Stimulated activated naive CD8-positive, alpha-beta T cell treated with anti-CD3 and anti-CD28 coated beads, Interleukin-15, Interleukin-2, amounts not matched to agents 100 ng/mL and 50 ng/mL, for 24 hours (primary cell): Measurements from ENCODE around the gene LONP1.

Experiments
- H3K27ac Mint-ChIP-seq: one replicate; pipeline ENCODE4 v1.8.0; 2021; ENCODE audit warnings: mild to moderate bottlenecking, mixed read lengths
- H3K27me3 Mint-ChIP-seq: one replicate; pipeline ENCODE4 v1.8.0; 2021; ENCODE audit warnings: mixed read lengths
- H3K36me3 Mint-ChIP-seq: one replicate; pipeline ENCODE4 v1.8.0; 2021; ENCODE audit warnings: low read depth, mixed read lengths
- H3K4me1 Mint-ChIP-seq: one replicate; pipeline ENCODE4 v1.8.0; 2021; ENCODE audit warnings: low read depth, mixed read lengths
- H3K4me3 Mint-ChIP-seq: one replicate; pipeline ENCODE4 v1.8.0; 2021; ENCODE audit warnings: mild to moderate bottlenecking, mixed read lengths
- H3K9me3 Mint-ChIP-seq: one replicate; pipeline ENCODE4 v1.8.0; 2021; ENCODE audit warnings: mixed read lengths

LONP1 gene

DNA sequence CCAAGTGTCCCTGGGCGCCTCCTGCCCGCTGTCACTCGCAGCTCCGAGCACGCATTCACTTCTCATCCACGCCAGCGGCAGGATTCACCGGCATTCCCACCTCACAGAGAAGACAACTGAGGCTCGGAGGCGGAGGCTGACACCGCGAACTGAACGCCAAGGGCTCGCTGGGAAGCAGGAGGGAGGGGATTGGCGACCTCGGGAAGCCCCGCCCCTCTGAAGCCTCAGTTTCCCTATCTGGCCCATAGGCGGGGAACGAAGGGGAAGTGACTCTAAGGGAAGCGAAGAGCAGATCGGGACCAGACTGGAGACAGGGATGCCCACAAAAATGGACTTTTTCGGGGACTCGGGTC is 39.9 kb downstream of the LONP1 start:
- Mint-ChIP-seq H3K4me1 (peaks cover 21% of the 10 kb centered on the region), H3K4me3 (peak overlapping the region; percentile 98), H3K9me3 (no peaks in the 10 kb centered on the region), H3K27ac (peak overlapping the region; percentile 97), H3K36me3 (no peaks in the 10 kb centered on the region), H3K27me3 (no peaks in the 10 kb centered on the region)

DNA sequence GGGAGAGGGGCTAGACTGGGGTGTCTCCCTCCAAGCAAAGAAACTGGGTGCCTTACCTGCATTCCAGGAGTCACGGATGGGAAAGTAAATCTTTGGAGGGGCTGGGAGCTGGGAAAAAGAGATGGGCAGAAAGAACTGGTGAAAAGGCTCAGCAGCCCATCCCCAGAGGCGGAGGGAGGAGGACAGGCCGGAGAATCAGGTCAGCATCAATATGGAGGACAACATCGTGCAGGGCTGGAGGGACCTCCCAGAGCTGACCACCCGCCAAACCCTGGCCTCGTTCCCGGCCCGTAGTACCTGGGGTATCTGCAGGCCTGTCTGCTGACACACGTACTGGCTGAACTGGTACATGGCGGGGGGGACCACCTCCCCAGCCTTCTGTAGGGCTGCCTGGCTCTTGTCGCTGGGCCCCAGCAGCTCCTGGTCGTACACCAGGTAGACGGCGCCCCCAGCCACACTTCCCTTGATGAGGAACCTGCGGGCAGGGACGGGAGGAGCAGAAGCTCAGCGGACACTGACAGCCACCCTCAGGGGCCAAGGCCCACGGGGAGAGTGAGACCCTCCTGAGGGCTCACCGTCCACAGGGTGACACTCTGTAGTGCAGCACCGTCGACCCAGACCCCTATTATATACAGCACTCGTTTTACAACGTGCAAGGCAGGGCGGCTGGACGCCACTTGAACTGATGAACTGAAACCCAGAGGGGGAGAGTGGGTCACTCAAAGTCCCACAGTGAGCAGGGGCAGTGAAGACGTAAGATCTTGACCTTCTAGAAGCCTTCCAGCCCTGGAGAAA is 40.5 kb downstream of the LONP1 start:
- Mint-ChIP-seq H3K27ac (peak overlapping the region; percentile 97), H3K9me3 (no peaks in the 10 kb centered on the region), H3K4me1 (peaks cover 21% of the 10 kb centered on the region), H3K36me3 (no peaks in the 10 kb centered on the region), H3K4me3 (peak overlapping the region; percentile 98), H3K27me3 (no peaks in the 10 kb centered on the region)

DNA sequence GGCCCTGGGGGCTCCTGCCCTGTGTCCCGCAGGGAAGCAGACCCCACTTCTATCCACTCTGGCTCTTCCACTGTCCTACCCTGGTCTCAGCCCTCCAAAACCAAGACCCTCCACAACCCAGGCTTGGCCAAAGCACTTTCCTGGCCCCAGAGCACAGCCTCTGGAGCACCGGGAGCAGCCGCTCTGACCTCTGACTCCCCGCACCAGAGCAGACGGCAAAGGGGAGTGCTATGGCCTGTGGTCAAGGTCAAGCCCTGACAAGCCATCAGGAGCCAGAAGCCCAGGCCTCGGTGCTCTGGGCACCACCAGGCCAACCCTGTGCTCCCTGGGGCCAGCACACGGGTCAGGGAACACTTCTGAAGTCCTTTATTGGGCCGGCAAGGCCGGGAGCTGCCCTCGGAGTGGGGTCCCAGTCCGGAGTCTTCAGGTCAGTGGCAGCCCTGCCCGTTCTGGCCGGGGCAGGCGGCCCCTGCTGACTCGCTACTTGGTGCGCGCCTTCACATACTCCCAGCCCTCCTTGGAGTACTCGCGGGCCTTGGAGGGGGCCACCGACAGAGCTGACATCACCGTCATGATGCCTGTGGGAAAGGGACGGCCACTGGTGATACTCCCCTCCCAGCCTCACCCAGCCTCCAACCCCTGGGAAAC is 41.8 kb downstream of the LONP1 start:
- Mint-ChIP-seq H3K4me1 (peaks cover 21% of the 10 kb centered on the region), H3K27ac (no peak overlapping the region), H3K27me3 (no peaks in the 10 kb centered on the region), H3K9me3 (no peaks in the 10 kb centered on the region), H3K4me3 (no peak overlapping the region), H3K36me3 (peaks cover 6% of the 10 kb centered on the region)

DNA sequence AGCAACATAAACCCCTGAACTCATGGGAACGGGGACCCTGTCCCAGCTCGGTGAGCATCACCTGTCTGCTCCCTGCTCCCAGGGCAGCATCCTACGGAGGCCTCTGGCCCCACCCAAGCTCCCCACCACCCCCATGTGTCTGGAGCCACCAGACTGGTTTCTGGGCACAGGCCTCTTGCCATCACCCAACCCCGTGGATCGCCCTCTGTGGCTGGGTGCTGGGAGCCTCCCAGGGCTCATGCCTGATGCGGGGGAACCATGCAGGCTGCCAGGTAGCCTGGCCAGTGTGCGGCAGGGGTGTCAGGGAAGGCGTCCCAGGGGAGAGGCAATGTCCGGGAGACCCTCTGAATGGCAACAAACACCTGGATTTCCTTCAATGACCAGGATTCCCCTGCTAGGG is 42.4 kb downstream of the LONP1 start:
- Mint-ChIP-seq H3K27me3 (no peaks in the 10 kb centered on the region), H3K27ac (no peak overlapping the region), H3K4me3 (peak overlapping the region; percentile 7), H3K36me3 (peaks cover 11% of the 10 kb centered on the region), H3K9me3 (no peaks in the 10 kb centered on the region), H3K4me1 (peaks cover 21% of the 10 kb centered on the region)

DNA sequence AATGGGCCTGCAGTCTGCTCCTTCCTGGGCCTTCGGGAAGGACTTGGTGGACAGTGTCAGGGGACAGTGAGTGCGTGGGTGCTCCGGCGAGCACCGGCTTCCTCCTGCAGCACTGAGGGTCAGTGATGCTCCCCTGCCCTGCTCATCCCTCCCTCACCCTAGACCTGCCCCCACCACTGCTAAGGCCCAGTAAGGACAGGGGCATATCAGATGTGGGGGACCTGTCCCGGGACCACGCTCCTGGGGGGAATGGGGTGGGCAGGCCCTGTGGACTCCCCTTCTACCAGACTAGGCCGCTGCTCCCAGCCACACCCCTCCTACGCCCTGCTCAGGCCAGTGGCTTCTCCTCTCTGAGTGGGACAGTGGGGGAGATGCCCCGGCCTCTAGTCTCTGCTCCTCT is 42.8 kb downstream of the LONP1 start:
- Mint-ChIP-seq H3K4me3 (no peak overlapping the region), H3K36me3 (peaks cover 11% of the 10 kb centered on the region), H3K27me3 (no peaks in the 10 kb centered on the region), H3K9me3 (no peaks in the 10 kb centered on the region), H3K27ac (no peak overlapping the region), H3K4me1 (peaks cover 21% of the 10 kb centered on the region)

DNA sequence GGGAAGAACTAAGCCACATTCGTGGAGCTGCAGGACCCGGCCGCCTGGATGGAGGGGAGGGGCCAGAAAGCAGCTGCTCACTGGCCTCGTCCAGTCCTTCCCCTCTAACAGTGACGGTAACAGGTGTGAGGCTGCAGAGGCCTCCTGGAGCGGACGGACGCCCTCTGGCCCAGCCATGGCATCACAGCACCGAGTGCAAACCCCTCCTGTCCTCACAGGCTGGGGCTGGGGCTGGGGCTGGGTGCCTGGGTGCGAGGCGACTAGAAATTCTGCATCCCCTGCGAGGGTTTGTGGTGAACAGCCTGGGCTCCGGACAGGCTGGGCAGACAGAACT is 43.2 kb downstream of the LONP1 start:
- H3K27me3 Mint-ChIP-seq = no peaks in the 10 kb centered on the region
- peaks cover 18% of the 10 kb centered on the region for H3K4me1 Mint-ChIP-seq
- no peak overlapping the region for H3K4me3 Mint-ChIP-seq
- peaks cover 11% of the 10 kb centered on the region for H3K36me3 Mint-ChIP-seq
- no peaks in the 10 kb centered on the region for H3K9me3 Mint-ChIP-seq
- H3K27ac Mint-ChIP-seq = no peak overlapping the region

DNA sequence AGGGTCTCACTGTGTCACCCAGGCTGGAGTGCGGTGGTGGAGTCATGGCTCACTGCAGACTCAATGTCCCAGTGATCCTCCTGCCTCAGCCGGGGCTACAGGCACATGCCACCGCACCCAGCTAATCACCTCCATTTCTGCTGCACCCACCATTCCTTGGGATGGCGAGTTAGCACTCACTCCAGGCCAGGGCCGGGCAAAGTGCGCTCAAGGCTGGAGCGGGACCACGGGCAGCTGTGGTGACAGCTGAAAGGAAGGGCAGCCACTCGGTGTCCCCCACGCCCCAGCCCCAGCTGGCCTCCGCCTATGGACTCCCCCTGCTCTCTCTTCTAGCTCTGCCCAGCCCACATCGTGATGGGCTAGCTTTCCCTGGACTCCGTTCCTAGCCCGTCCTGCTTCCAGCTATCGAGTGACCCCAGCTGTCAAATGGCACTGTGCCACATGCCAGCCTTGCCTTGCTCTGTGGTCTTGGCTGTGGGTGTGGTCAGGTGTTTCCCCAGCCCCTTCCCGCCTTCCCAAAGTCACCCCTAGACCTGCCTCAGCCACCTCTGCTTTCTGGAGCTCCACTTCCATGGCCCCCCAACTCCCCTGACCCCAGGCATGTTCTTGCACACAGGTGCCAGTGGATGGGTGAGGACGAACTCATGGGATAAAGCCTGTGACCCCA is 43.7 kb downstream of the LONP1 start:
- H3K4me1 Mint-ChIP-seq = peaks cover 13% of the 10 kb centered on the region
- no peak overlapping the region for H3K4me3 Mint-ChIP-seq
- H3K27ac Mint-ChIP-seq = no peak overlapping the region
- H3K36me3 Mint-ChIP-seq = peaks cover 11% of the 10 kb centered on the region
- no peaks in the 10 kb centered on the region for H3K9me3 Mint-ChIP-seq
- H3K27me3 Mint-ChIP-seq = no peaks in the 10 kb centered on the region

DNA sequence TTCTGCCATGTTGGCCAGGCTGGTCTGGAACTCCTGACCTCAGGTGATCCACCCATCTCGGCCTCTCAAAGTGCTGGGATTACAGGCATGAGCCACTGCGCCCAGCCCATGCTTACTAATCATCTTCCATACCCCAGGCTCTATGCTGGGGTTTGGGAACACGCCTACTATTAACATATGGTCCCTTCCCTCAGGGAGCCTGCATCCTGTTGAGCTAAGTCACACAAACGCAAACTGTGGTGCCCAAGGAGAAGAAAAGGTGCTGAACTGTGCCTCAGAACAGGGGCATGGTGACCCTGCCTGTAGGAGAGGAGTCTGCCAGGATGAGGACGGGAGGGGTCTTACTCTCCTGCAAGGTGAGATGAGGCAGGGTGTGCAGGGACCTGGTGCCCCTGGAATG is 45.2 kb downstream of the LONP1 start:
- Mint-ChIP-seq H3K4me1 (peaks cover 8% of the 10 kb centered on the region), H3K27ac (no peak overlapping the region), H3K4me3 (no peak overlapping the region), H3K27me3 (no peaks in the 10 kb centered on the region), H3K9me3 (no peaks in the 10 kb centered on the region), H3K36me3 (peaks cover 12% of the 10 kb centered on the region)

DNA sequence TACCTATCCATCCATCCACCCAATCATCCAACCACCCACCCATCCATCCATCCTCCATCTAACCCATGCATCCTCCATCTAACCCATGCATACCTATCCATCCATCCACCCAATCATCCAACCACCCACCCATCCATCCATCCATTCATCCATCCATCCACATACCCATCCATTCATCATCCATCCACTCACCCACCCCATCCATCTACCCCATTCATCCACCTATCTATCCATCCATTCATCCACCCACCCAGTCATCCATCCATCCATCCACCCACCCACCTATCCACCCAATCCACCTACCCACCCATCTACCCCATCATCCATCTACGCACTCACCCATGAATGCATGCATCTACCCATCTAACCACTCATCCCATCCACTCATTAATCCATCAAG is 46.2 kb downstream of the LONP1 start:
- Mint-ChIP-seq H3K27ac (no peak overlapping the region), H3K4me3 (no peak overlapping the region), H3K4me1 (no peaks in the 10 kb centered on the region), H3K27me3 (no peaks in the 10 kb centered on the region), H3K36me3 (peaks cover 22% of the 10 kb centered on the region), H3K9me3 (no peaks in the 10 kb centered on the region)

DNA sequence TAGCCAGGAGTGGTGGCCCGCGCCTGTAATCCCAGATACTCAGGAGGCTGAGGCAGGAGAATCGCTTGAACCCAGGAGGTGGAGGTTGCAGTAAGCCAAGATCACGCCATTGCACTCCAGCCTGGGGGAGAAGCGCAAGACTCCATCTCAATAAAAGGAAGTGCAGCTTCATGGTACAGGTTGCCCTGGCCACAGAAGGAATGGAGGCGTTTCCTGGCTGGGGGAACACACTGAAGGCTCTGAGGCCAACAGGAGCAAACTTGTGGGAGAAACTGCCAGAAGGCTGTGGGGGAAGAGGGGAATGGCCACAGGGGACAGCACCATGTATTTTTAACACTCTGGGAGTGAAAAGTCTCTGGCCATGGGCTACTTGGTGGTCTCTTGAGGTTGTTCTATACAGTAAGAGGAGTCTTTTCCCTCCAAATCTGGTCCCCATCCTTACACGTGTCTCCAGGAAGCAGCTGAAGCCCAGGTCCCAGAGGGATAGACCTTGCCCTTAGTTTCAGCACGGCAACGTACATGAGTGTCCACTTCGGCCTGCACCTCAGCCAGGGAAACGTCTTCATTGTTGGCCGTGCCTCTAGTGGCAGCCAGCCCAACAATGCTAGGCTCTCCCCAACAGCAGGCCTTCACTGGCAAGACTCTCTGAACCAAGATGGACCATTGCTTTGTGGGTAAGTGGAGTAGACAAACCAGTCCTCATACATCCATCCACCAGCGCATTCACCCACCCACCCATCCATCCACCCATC is 47.1 kb downstream of the LONP1 start:
- H3K36me3 Mint-ChIP-seq = peaks cover 28% of the 10 kb centered on the region
- no peaks in the 10 kb centered on the region for H3K9me3 Mint-ChIP-seq
- H3K4me1 Mint-ChIP-seq = no peaks in the 10 kb centered on the region
- H3K27me3 Mint-ChIP-seq = no peaks in the 10 kb centered on the region
- H3K4me3 Mint-ChIP-seq = no peak overlapping the region
- H3K27ac Mint-ChIP-seq = no peak overlapping the region

DNA sequence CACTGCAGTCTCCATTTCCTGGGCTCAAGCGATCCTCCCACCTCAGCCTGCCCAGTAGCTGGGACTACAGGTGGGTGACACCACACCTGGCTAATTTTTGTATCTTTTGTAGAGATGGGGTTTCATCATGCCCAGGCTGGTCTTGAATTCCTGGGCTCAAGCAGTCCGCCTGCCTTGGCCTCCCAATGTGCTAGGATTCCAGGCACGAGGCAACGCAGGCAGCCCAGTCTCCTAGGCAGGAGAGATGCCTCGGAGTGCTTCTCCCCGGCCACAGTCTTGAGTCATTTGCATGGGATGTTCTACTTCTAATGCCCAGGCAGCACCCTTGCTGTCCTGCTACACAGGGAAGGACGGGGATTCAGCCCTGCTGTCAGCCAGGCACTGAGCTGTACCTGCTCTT is 48.3 kb downstream of the LONP1 start:
- Mint-ChIP-seq H3K4me3 (no peak overlapping the region), H3K4me1 (no peaks in the 10 kb centered on the region)

DNA sequence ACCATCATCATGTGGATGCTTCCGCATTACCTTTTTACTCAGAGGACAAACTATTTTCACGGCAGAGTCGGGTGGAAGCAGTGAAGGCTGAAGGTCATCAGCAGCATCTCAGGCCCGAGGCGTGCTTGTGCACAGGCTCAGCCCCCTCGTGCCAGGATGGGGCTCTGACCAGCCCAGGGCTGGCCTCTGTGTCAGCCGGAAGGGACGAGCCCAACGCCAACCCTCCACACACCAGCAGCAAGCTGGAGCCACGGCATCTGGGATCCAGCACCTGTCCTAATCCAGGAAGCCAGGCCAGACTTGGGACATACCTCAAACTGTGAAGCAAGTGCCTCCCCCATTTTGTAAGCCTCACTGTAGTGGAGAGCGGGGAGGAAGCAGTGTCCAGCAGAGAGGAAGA is 50.7 kb downstream of the LONP1 start:
- Mint-ChIP-seq H3K27ac (no peak overlapping the region), H3K36me3 (peaks cover 62% of the 10 kb centered on the region)

More for the DNA sequence above, 48.3 kb downstream of the LONP1 start:
- peaks cover 40% of the 10 kb centered on the region for H3K36me3 Mint-ChIP-seq
- H3K9me3 Mint-ChIP-seq = no peaks in the 10 kb centered on the region
- peak overlapping the region; percentile 21 for H3K27ac Mint-ChIP-seq
- no peaks in the 10 kb centered on the region for H3K27me3 Mint-ChIP-seq

DNA sequence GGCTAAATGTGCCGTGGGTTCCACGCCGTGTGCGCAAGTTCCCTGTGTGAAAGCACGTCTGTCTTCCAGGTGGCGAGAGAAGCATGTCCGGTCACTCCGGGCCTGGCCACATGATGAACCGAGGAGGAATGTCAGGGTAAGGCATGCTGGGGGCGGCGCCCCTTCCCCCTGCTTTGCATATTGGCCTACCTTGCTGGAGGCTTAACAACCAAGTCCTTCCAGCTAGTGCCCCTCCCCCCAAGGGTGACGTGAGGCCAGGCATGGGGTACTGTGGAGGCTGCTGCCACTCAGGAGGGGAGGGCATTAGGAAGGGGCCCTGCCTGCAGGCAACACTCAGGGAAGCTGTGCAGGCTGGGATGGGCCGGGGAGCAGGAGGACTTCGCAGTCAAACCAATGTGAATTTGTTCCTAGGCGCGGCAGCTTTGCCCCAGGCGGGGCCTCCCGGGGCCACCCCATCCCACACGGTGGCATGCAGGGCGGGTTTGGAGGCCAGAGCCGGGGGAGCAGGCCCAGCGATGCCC is 52.1 kb downstream of the LONP1 start:
- no peaks in the 10 kb centered on the region for H3K9me3 Mint-ChIP-seq
- no peaks in the 10 kb centered on the region for H3K27me3 Mint-ChIP-seq
- H3K4me1 Mint-ChIP-seq = peaks cover 16% of the 10 kb centered on the region
- H3K36me3 Mint-ChIP-seq = peaks cover 65% of the 10 kb centered on the region
- no peak overlapping the region for H3K27ac Mint-ChIP-seq
- H3K4me3 Mint-ChIP-seq = no peak overlapping the region

More for the DNA sequence above, 50.7 kb downstream of the LONP1 start:
- Mint-ChIP-seq H3K4me3 (no peak overlapping the region), H3K27me3 (no peaks in the 10 kb centered on the region), H3K4me1 (peaks cover 16% of the 10 kb centered on the region), H3K9me3 (no peaks in the 10 kb centered on the region)

DNA sequence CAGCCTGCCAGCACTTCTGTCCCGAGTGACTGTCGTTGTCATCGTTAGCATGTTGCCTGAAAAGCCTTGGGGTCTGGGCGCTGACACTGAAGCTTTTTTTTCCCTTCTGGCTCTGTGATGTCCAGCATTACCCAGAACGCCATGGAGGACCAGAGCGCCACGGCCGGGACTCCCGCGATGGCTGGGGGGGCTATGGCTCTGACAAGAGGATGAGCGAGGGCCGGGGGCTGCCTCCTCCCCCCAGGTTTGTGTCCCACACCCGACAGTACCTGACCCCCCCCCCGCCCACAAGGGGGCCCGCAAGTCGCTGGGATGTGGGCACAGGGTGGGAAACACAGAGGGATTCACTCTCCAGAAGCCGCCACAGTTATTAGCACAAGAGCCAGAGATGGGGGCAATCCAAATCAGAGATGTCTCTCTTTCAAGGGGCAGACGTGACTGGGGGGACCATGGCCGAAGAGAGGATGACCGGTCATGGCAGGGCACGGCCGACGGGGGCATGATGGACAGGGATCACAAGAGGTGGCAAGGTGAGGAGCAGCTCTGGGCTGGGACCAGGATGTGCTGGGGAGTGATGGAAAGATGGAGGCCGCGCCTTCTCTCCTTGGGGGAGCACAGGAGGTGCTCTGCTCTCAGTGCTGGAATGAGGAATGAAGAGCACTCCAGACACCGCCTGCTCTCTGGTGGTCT is 52.9 kb downstream of the LONP1 start:
- Mint-ChIP-seq H3K9me3 (no peaks in the 10 kb centered on the region), H3K4me1 (peaks cover 16% of the 10 kb centered on the region), H3K27me3 (no peaks in the 10 kb centered on the region), H3K36me3 (peaks cover 64% of the 10 kb centered on the region), H3K27ac (peak overlapping the region; percentile 40), H3K4me3 (no peak overlapping the region)
